ELF-1 (cell line): ENCODE data around the gene CADPS2.
"Not testable (repeated sequence)": the region's sequence is repeated elsewhere in the genome, so short reads cannot be mapped to it uniquely, and the experiment has no call there.

Experiments used
- DNase-seq: peaks from one replicate; pipeline ENCODE4 v3.0.0-alpha.2; 2016; ENCODE audit warnings: low read depth, low spot score

Gene CADPS2

DNA sequence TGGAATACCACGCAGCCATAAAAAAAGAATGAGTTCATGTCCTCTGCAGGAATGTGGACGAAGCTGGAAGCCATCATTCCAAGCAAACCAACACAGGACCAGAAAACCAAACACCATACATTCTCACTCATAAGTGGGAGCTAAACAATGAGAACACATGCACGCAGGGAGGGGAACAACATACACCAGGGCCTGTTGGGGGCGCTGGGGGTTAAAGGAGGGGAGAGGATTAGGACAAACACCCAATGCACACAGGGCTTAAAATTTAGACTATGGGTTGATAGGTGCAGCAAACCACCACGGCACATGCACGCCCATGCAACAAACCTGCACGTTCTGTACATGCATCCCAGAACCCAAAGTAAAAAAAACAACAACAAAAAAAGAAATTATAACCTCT is 210.6 kb downstream of the CADPS2 start:
- no peak for DNase-seq

DNA sequence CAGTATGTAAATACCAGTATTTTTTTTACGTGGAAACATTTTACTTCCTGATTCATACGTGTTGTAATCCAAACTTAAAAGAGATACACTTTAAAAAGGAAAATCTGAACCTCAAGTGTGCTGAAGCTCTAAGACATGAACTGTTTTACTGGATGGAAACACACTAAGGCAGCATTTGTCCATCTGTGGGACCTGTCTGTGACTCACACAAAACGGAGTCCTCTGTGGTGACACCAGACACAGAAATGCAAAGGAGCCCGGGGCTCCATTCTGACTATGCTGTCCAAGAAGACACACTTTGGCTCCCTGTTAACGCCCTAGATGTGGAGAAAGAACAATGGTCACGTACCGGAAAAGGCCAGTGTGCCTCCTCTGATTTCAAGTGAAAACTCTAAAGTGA is 211.2 kb downstream of the CADPS2 start:
- DNase-seq: no peak

DNA sequence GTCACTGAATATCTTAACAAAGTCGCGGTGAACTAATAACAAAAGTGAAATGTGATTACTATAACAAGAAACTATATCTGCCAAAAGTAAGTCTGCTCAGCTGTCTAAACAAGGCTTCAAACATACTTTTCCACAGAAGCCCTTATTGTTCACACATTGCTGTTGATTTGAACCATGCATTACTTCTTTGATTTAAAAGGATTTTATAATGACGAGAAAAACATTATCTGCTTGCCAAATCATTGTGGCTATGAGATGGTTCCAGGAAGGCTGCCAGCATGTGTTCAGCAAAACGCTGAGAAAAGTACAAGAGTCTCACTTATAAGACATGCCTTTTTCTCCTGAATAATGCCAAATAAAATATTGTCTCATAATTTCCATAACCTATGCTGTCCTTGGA is 211.8 kb downstream of the CADPS2 start:
- DNase-seq: no peak

DNA sequence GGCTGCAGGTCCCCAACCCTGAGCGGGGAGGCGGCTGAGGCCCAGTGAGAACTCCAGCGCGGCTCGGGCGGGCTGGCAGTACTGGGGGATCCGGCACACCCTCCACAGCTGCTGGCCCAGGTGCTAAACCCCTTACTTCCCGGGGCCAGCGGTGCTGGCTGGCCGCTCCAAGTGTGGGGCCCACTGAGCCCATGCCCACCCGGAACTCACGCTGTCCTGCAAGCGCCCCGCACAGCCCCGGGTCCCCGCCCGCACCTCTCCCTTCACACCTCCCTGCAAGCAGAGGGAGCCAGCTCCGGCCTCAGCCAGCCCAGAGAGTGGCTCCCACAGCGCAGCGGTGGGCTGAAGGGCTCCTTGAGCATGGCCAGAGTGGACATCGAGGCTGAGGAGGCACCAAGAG is 212.3 kb downstream of the CADPS2 start:
- no peak for DNase-seq

DNA sequence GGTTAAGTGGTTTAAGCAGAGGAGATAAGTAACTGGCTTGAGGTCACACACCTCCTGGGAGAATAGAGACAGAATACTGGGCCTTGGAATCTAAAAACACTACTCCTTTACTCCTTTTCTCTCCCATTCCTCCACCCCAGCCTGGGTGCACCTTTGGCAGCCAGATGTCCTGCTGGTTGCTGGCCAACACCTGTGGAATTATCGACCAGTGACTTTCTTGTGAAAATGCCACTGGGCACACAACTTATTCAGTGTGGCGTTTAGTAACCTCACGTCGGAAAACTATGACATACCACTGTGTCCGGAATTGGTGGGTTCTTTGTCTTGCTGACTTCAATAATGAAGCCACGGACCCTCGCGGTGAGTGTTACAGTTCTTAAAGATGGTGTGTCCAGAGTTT is 213.7 kb downstream of the CADPS2 start:
- DNase-seq: no peak

DNA sequence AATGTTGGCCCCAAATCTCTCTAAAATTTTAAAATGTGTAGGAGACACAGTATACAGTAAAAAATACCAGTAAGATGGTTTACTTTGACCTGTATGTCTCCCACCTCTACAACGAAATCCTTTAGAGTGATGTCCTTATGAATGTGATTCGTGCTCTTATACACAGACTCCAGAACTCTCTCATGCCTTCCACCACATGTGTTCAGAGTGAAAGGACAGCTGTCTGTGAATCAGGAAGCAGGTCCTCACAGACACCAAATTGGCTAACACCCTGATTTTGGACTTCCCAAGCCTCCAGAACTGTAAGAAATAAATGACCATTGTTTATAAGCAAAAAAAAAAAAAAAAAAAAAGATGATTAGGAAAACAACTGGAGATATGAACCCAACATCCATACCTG is 222.5 kb downstream of the CADPS2 start:
- no peak for DNase-seq

DNA sequence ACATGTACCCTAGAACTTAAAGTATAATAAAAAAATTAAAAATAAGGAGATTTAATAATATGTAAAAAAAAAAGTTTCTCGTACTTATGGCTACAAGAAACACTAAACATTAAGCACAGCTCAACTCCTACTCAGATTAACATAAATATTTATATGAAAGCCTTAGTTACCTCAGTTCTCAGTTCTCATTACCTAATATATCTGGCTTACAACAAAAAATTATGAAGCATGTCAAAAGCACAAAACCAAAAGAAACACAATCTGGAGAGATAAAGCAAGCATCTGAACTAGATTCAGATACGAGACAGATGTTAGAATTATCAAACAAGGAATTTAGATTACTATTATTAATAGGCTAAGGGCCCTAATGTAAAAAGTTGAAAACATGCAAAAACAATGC is 227.4 kb downstream of the CADPS2 start:
- DNase-seq: no peak

DNA sequence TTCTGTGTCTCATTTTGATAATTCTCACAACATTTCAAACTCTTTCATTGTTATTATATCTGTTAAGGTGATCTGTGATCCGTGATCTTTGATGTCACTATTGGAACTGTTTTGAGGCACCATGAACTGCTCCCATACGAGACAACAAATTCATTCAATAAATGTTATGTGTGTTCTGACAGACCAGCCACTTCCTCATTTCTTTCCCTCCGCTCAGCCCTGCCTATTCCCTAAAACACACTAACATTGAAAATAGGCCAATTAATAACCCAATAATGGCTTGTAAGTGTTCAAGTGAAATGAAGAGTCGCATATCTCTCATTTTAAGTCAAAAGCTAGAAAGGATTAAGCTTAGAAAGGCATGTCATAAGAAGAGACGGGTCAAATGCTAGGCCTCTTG is 232.6 kb downstream of the CADPS2 start:
- no peak for DNase-seq

DNA sequence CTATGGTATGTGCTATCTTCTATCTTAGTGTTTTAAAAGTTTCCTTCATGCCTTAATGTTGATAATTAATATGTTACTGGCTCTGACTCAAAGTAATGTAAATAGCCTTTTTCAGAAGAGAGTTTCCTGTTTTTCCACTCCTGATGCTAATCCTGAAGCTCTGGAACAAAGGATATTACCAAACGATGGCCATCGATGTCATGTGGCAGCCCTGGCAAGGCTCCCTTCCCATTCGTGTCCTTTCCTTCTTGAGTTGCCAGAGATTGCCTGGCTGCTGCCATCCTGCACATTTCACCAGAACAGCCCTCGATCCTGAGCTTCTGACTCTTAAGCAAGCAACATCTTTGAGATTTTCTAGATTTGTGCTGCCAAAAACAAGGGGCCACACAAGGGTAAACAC is 233.4 kb downstream of the CADPS2 start:
- DNase-seq: no peak

DNA sequence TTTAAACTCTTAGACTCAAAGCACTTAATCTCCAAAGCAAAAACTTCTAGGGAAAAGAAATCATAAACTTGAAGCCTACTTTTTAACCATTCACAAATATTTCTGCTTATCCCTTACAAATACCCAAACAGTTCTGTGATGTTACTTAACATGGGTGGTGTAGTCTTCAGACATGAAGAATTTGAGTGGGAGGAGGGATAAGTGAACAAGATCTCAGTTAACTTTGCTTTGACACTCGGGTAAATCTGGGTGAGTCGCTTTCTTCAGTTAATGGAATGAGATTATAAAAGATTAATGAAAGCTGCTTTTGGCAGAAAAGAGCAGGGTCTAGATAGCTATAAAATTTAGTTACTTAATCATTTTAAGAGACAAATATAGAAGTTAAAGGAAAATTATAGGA is 234.8 kb downstream of the CADPS2 start:
- DNase-seq: no peak

DNA sequence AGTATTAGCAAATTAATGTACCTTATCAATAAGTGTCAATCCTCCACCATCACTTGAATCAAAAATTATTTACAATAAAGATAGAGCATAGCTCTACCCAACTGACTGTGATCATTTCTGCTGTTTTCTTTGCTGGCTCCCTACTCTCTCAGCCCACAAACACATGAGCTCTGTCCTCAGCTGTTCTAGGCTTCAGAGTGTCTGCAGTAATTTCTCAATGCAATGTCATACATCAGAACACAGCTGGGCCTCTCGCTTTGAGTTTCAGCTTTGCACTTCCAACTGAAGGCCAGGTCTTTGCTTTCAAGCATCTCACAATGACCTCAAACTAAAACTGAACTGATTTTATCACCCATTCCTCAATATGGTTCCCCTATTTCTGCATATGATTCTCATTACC is 243.0 kb downstream of the CADPS2 start:
- no peak for DNase-seq

DNA sequence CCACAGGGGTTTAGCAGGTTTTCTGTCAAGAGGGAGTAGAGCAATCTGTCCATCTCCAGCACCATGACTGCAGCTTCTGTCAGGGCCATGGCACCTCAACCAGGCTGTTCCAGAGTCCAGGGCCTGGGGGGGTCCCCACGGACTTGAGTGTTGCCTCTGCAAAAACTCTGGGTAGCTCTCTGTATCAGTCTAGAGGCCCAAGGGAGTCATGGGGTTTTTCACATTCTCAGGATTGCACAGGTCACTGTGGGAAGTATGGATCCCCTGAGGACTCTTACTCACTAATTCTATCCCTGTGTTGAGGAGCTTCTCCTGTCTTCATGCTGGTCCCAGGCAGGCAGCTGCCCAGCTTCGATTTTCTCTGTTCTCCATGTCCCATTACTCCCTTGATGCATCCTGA is 247.8 kb downstream of the CADPS2 start:
- DNase-seq: no peak

DNA sequence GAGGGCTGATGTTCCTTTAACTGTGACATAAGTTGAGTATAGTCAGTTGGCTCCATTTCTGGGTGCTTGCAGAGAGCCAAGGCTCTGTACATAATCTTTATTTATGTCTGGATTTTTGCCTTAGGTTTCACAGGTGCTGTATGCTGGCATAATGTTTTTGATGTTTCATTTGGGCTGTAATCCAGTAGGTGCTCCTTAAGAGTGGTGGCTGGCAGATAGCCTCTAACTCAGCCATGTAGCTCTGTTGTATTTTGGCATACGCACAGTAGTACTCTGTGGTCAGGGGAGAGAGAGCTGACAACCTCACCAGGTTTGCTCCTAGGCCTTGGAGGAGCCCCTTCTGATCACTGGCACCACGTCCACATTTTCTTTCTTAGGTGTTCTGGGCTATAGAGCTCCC is 248.5 kb downstream of the CADPS2 start:
- DNase-seq: no peak

DNA sequence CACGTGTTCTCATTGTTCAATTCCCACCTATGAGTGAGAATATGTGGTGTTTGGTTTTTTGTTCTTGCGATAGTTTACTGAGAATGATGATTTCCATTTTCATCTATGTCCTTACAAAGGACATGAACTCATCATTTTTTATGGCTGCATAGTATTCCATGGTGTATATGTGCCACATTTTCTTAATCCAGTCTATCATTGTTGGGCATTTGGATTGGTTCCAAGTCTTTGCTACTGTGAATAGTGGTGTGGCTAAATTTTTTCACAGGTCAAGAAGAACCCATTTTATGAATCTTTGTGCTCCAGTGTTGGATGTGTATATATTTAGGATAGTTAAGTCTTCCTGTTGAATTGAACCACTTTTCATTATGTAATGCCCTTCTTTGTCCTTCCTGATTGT is 250.8 kb downstream of the CADPS2 start:
- DNase-seq: not testable (repeated sequence)

DNA sequence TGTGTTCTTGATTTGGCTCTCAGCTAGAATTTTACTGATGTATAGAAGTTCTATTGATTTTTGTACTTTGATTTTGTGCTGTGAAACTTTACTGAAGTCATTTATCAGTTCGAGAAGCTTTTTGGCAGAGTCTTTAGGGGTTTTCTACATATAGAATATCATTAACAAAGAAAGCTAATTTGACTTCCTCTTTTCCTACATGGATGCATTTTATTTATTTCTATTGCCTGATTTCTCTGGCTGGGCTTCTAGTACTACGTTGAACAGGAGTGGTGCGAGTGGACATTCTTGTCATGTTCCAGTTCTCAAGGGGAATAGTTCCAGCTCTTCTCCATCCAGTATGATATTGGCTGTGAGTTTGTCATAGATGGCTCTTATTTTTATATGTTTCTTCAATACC is 252.8 kb downstream of the CADPS2 start:
- DNase-seq: no peak

DNA sequence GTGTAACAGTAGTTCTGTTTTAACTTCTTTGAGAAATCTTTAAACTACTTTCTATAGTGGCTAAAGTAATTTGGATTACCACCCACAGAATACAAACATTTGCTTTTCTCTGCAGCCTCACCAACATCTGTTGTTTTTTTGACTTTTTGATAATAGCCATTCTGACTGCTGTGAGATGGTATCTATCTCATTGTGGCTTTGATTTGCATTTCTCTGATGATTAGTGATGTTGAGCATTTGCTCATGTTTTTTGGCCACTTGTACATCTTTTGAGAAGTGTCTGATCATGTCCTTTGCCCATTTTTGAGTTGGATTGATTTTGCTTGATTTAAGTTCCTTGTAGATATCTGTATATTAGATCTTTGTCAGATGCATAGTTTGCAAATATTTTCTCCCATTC is 254.0 kb downstream of the CADPS2 start:
- DNase-seq: no peak

DNA sequence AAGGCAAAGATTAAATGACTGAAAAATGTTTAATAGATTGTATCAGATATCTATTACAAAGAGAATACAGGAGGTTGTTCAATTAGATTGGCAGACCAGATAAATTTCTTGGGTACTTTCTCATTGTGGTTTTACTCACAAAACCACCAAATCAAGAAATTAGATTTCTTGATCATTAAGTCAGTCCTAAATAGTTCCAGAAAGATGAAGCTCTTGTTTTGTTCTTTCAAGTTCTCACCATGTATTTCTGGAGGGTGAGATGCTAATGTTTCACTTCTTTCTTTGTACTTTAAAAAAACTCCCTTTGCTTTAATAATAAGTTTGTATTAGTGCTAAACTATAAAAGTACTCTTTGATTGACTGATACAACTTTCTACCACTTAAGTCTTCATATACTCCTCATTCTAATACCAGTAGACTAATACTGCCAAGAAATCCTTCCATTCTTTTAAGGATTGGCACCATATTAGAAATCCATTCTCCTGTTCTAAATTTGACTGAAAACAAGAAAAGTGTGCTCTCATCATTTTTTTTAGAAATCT is 256.8 kb downstream of the CADPS2 start:
- no peak for DNase-seq

DNA sequence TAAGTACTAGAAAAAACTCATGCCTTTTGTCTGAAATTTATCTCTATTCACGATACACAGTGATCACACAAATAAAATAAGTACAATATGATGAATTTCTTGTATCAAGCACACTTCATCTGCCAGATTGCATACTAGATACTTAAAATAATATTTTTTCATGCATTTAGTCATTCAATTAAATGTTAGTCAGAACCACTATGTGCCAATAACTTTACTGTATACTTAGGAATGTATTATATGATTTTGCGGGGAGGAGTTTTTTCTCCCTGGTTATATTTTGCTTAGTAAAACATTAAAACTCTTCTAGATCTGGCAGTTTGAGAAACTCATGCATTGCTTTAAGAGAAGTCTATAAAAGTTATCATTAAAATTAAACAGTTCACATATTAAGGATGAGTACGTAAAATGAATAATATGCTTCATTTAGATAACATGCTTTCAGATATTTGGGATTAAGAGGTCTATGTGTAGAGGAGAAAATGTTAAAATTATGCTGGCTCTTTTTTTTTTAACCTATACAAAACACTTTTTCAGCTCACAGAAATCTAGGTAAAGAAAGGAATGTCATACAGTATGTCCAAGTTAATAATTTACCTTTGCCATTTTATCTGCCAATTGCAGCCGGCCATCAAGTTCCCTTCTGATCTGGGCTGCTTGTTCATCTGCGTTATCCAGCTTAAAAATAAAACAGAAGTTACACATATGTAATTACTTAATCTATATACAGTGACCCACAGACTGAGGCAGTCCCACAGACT is 257.4 kb downstream of the CADPS2 start:
- DNase-seq: no peak

DNA sequence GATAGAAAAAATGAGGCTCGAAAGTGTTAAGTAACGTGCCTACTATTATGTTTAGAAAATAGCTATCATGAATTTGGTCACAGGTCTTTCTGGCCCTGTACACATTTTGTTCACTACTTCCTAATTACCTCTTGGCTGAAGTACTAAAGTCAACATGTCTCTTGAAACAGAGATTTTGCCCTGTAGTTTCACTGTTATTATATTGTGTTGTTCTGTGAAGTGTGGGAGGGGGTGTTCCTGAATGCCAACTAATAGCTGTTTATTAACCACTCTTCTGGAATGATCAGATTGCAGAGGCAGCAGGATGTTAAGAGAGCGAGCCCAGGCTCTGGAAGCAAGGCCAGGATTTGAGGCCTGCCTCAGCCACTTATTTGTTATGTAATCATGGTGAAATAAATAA is 259.5 kb downstream of the CADPS2 start:
- DNase-seq: no peak

DNA sequence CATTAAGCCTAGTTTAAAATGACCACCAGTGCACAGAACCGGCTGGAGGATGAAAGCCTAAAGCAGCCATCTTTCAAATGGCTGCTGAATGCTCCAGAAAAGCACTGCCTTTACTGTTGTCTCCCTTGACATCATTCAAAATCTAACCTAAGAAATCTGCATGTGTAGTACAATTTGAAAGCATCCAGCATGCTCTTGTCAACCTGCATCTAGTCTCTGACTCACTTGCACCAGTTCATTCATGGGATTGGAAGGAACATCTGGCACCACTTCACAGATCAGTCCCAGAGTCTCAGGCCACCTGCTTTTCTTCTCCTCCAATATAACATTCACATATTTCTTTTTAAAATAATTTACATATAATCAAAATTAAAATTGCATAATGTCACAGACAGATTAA is 263.6 kb downstream of the CADPS2 start:
- DNase-seq: no peak

DNA sequence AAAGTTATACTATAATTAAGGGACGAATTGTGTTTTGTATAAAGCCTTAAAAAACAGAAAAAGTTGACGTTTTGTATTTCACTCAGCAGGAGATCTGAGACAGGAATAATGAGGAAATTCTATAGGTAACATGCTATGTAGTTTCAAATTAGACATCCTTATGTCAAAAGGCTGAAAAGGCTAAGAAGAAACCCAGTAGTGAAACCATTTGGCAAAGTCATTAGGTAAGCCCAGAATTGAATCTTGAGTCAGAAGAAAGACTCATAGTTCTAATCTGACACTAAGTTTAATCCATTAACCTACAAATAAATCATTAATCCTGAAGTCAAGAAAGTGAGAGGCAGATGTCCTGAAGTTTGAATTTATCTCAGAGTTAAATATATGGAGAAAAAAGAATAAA is 266.6 kb downstream of the CADPS2 start:
- DNase-seq: no peak

DNA sequence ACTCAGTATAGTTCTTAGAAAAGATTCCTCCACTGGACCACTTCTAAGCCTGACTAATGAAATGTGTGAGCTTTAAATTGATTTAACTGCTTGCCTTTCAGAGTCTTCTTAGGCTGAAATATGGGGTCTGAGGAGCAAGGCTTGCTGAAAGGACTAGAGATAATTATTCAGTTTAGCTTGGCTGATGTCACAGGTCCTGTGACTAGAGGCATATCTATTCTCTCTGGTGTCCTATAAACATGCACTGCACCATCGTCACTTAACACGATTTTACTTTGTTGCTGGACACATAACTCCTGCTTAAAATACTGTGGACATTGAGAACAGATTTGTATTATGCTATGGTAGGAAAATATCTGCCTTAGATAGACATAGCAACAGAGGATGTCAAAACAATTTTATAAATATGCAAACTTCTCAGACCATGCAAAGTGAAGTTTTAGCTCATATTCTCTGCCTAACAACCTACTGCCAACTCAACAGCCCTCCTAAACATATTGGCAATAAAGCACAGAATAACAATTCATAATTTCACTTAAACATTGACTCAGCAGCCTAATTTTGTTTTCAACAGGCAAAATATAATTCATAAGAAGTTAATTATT is 267.6 kb downstream of the CADPS2 start:
- no peak for DNase-seq

DNA sequence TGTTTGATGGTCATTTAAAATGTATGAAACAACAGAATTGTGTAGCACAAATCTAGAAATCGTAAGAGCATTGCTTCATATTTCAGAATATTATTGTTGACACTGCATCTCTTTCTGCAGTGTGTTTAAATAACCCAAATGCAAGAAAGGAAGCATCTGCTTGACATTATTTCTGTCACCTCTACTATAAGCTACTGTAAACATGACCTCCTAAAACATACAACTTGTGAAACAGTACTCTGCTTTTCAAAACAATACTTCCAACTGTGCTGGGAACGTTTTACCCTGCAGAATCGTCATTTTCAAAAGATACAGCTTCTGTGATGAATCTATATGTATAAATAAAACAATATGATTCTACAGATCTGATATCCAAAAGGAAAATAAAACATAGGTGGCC is 269.3 kb downstream of the CADPS2 start:
- DNase-seq: no peak

DNA sequence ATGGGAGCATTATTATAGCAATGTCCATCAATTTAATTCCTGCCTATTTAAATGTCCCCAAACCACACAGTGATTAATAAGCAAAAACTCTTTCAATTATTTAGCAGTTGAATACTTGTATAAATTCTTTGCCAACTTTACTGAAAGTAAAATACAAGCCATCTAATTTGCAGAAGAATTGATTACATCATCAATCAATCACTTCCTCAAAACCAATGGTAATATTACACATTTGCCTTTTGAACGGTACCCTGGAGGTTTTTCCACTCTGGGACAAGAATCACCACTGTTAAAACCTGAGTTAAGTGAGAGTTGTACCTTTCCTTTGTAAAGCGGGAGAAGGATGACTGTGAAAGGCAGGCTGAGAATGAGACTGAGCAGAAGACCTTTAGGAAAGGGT is 280.3 kb downstream of the CADPS2 start:
- DNase-seq: no peak
